ENCODE measurements around the gene NKX3-2.

GRCh38 chr4:13495753-13496152 is 48.6 kb downstream of the NKX3-2 start:
- TF ChIP-seq POLR2AphosphoS2 (IDR thresholded peaks at IDR 0.05; ENCODE audit: low read length) (no peak), TCF7L2 (IDR thresholded peaks at IDR 0.05; ENCODE audit: low read depth, low read length) (no peak)
